WTC11 (cell line): ENCODE measurements around the gene TMEM158. TPM values are rescaled to one million over a fixed set of nuclear protein-coding genes. Genes with fewer than 3 reads are reported as not detected.

Source experiments
- ATAC-seq: fragments of 200-7000 bp; cut with Tn5 transposase; 2 replicates; pipeline ENCODE4 v1.10.0; 2021; ENCODE audit warnings: mild to moderate bottlenecking, moderate library complexity
- CTCF ChIA-PET: fragments of 300-600 bp; sonication (Branson Sonifier 250); formaldehyde crosslinking; loops from one replicate; lab custom pipeline; 2021; ENCODE audit warnings: antibody characterized with exemption; lab: Charles Lee
- POLR2A ChIA-PET: fragments of 350-600 bp; sonication (Branson Sonifier 250); formaldehyde crosslinking; loops from one replicate; lab custom pipeline; 2021; ENCODE audit warnings: antibody characterized with exemption; lab: Charles Lee
- DNase-seq: peaks from one replicate; pipeline ENCODE4 v3.0.0; 2021; ENCODE audit warnings: low spot score
- H3K27ac Mint-ChIP-seq: 2 replicates; pipeline ENCODE4 v1.8.0; 2021; ENCODE audit warnings: mixed read lengths
- H3K27me3 Mint-ChIP-seq: 2 replicates; pipeline ENCODE4 v1.8.0; 2021; ENCODE audit warnings: low read depth, mild to moderate bottlenecking, moderate library complexity, mixed read lengths
- H3K36me3 Mint-ChIP-seq: 2 replicates; pipeline ENCODE4 v1.8.0; 2021; ENCODE audit warnings: mixed read lengths
- H3K4me1 Mint-ChIP-seq: 2 replicates; pipeline ENCODE4 v1.8.0; 2022; ENCODE audit warnings: mixed read lengths
- H3K4me3 Mint-ChIP-seq: 2 replicates; pipeline ENCODE4 v1.8.0; 2021; ENCODE audit warnings: mild to moderate bottlenecking, moderate library complexity, mixed read lengths
- H3K9me3 Mint-ChIP-seq: 2 replicates; pipeline ENCODE4 v1.8.0; 2021; ENCODE audit warnings: mixed read lengths
- AR ChIP-seq: fragments of 250-450 bp; sonication (Bioruptor Pico); IDR thresholded peaks from 2 replicates; pipeline ENCODE4 v1.9.0; 2021; ENCODE audit warnings: mild to moderate bottlenecking
- CBFB ChIP-seq: sonication (generic); formaldehyde crosslinking; IDR thresholded peaks from 2 replicates; pipeline ENCODE4 v1.8.1; 2022; ENCODE audit warnings: mild to moderate bottlenecking, low read depth, missing genetic modification reagents
- ERG ChIP-seq: fragments of 250-450 bp; sonication (Bioruptor Pico); IDR thresholded peaks from 2 replicates; pipeline ENCODE4 v1.8.0; 2021; ENCODE audit warnings: mild to moderate bottlenecking
- ETV6 ChIP-seq: sonication (generic); formaldehyde crosslinking; IDR thresholded peaks from 2 replicates; pipeline ENCODE4 v1.8.1; 2022; ENCODE audit warnings: mild to moderate bottlenecking, missing genetic modification reagents
- HMGXB4 ChIP-seq: sonication (generic); formaldehyde crosslinking; IDR thresholded peaks from 2 replicates; pipeline ENCODE4 v1.8.1; 2023; ENCODE audit warnings: mild to moderate bottlenecking, moderate library complexity, missing genetic modification reagents
- NFYB ChIP-seq: sonication (generic); formaldehyde crosslinking; conservative IDR thresholded peaks from 2 replicates; pipeline ENCODE4 v1.8.0; 2022; ENCODE audit warnings: low read depth, missing genetic modification reagents
- NR2C2 ChIP-seq: sonication (generic); formaldehyde crosslinking; IDR thresholded peaks from 2 replicates; pipeline ENCODE4 v1.8.0; 2022; ENCODE audit warnings: mild to moderate bottlenecking, missing genetic modification reagents
- SMAD4 ChIP-seq: sonication (generic); formaldehyde crosslinking; IDR thresholded peaks from 2 replicates; pipeline ENCODE4 v1.8.0; 2022; ENCODE audit warnings: mild to moderate bottlenecking, missing genetic modification reagents
- TP53 ChIP-seq: sonication (generic); formaldehyde crosslinking; IDR thresholded peaks from 2 replicates; pipeline ENCODE4 v1.8.1; 2023; ENCODE audit warnings: mild to moderate bottlenecking, missing genetic modification reagents
- ZNF512 ChIP-seq: sonication (generic); formaldehyde crosslinking; IDR thresholded peaks from 2 replicates; pipeline ENCODE4 v1.8.1; 2022; ENCODE audit warnings: missing genetic modification reagents, borderline replicate concordance
- total RNA-seq: library from RNA; stranded (reverse); gene quantifications from 3 replicates; pipeline ENCODE4 v1.2.3, GENCODE V29; 2021
- TF ChIP-seq, protein P1 (sequence below): sonication (generic); formaldehyde crosslinking; IDR thresholded peaks from 2 replicates; pipeline ENCODE4 v1.8.0; 2023; ENCODE audit warnings: missing genetic modification reagents, mild to moderate bottlenecking, borderline replicate concordance
- TF ChIP-seq, protein P2 (sequence below): sonication (generic); formaldehyde crosslinking; IDR thresholded peaks from 2 replicates; pipeline ENCODE4 v1.8.0; 2022; ENCODE audit warnings: mild to moderate bottlenecking, missing genetic modification reagents

The TMEM158 gene
- total RNA-seq, 1 experiment from 2014 or later, result 17.9 TPM

DNA sequence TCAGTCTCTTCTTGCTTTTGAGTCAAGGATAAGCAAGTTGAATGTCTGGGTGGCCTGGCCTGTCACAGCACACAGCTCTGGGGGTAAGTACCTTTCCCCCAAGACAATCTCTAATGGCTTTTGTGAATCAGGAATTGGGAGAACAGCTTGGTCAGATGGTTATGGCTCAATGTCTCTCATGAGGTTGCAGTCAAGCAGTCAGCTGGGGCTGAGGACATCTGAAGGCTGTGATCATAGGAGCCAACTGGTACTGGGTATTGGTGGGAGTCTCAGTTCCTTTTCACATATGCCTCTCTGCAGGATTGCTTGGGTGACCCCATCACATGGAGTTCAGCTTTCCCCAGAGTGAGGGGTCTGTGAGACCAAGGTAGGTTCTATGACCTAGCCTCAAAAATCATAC, 33.0 kb upstream of the TMEM158 start:
- Mint-ChIP-seq H3K4me1 (peaks cover 19% of the 10 kb centered on the region), H3K36me3 (no peaks in the 10 kb centered on the region), H3K9me3 (no peaks in the 10 kb centered on the region), H3K4me3 (no peak overlapping the region), H3K27ac (no peak overlapping the region), H3K27me3 (peaks cover 7% of the 10 kb centered on the region)
- no peak for TF ChIP-seq AR (CRISPR knock-in tag)
- TF ChIP-seq, protein P1, sequence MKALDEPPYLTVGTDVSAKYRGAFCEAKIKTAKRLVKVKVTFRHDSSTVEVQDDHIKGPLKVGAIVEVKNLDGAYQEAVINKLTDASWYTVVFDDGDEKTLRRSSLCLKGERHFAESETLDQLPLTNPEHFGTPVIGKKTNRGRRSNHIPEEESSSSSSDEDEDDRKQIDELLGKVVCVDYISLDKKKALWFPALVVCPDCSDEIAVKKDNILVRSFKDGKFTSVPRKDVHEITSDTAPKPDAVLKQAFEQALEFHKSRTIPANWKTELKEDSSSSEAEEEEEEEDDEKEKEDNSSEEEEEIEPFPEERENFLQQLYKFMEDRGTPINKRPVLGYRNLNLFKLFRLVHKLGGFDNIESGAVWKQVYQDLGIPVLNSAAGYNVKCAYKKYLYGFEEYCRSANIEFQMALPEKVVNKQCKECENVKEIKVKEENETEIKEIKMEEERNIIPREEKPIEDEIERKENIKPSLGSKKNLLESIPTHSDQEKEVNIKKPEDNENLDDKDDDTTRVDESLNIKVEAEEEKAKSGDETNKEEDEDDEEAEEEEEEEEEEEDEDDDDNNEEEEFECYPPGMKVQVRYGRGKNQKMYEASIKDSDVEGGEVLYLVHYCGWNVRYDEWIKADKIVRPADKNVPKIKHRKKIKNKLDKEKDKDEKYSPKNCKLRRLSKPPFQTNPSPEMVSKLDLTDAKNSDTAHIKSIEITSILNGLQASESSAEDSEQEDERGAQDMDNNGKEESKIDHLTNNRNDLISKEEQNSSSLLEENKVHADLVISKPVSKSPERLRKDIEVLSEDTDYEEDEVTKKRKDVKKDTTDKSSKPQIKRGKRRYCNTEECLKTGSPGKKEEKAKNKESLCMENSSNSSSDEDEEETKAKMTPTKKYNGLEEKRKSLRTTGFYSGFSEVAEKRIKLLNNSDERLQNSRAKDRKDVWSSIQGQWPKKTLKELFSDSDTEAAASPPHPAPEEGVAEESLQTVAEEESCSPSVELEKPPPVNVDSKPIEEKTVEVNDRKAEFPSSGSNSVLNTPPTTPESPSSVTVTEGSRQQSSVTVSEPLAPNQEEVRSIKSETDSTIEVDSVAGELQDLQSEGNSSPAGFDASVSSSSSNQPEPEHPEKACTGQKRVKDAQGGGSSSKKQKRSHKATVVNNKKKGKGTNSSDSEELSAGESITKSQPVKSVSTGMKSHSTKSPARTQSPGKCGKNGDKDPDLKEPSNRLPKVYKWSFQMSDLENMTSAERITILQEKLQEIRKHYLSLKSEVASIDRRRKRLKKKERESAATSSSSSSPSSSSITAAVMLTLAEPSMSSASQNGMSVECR, result no peak
- TF ChIP-seq, protein P2, sequence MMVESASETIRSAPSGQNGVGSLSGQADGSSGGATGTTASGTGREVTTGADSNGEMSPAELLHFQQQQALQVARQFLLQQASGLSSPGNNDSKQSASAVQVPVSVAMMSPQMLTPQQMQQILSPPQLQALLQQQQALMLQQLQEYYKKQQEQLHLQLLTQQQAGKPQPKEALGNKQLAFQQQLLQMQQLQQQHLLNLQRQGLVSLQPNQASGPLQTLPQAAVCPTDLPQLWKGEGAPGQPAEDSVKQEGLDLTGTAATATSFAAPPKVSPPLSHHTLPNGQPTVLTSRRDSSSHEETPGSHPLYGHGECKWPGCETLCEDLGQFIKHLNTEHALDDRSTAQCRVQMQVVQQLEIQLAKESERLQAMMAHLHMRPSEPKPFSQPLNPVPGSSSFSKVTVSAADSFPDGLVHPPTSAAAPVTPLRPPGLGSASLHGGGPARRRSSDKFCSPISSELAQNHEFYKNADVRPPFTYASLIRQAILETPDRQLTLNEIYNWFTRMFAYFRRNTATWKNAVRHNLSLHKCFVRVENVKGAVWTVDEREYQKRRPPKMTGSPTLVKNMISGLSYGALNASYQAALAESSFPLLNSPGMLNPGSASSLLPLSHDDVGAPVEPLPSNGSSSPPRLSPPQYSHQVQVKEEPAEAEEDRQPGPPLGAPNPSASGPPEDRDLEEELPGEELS (CRISPR knock-in tag), result no peak
- no peak for TF ChIP-seq HMGXB4
- no peak for TF ChIP-seq CBFB
- no peak for TF ChIP-seq NR2C2 (CRISPR knock-in tag)
- no peak for TF ChIP-seq ZNF512 (CRISPR knock-in tag)
- no peak for TF ChIP-seq NFYB (CRISPR knock-in tag)
- TF ChIP-seq SMAD4 (CRISPR knock-in tag), result no peak
- no peak for TF ChIP-seq ERG (CRISPR knock-in tag)
- TF ChIP-seq TP53 (CRISPR knock-in tag), result no peak
- no peak for TF ChIP-seq ETV6 (CRISPR knock-in tag)
- CTCF ChIA-PET, result interaction anchor here (0.5 kb wide), 1 partner anchor 252 kb away, joined by 4 read pairs; no protein-coding TSS in a partner anchor
- POLR2A ChIA-PET, result interaction anchor here (0.5 kb wide), 1 partner anchor 252 kb away, joined by 4 read pairs; no protein-coding TSS in a partner anchor
- DNase-seq (no peak), ATAC-seq (no peak)
